T-helper 2 cell treated with Interferon-gamma antibody and Interleukin-4, amounts not matched to agents 5 μg/mL and 100 μg/mL, for 36 hours (primary cell): Measurements from ENCODE around the gene THADA.
"Not testable (repeated sequence)": the region's sequence is repeated elsewhere in the genome, so short reads cannot be mapped to it uniquely, and the experiment has no call there.

Experiments used
- DNase-seq: peaks from one replicate; pipeline ENCODE4 v3.0.0; 2021; ENCODE audit warnings: low spot score
- H3K27ac Mint-ChIP-seq: one replicate; pipeline ENCODE4 v1.8.0; 2021; ENCODE audit warnings: mild to moderate bottlenecking, mixed read lengths
- H3K27me3 Mint-ChIP-seq: one replicate; pipeline ENCODE4 v1.8.0; 2021; ENCODE audit warnings: low read depth, mixed read lengths
- H3K36me3 Mint-ChIP-seq: one replicate; pipeline ENCODE4 v1.8.0; 2021; ENCODE audit warnings: low read depth, mixed read lengths
- H3K4me1 Mint-ChIP-seq: one replicate; pipeline ENCODE4 v1.8.0; 2021; ENCODE audit warnings: low read depth, mixed read lengths
- H3K4me3 Mint-ChIP-seq: one replicate; pipeline ENCODE4 v1.8.0; 2022; ENCODE audit warnings: mild to moderate bottlenecking, moderate library complexity, mixed read lengths
- H3K9me3 Mint-ChIP-seq: one replicate; pipeline ENCODE4 v1.8.0; 2021; ENCODE audit warnings: mixed read lengths

The THADA gene

GRCh38 chr2:43576981-43577892 lies 18.6 kb downstream of the THADA start:
- Mint-ChIP-seq H3K9me3 (no peaks in the 10 kb centered on the region), H3K4me3 (no peak overlapping the region), H3K27ac (no peak overlapping the region), H3K36me3 (peaks cover 57% of the 10 kb centered on the region), H3K27me3 (no peaks in the 10 kb centered on the region), H3K4me1 (peaks cover 5% of the 10 kb centered on the region)
- DNase-seq: no peak

- Mint-ChIP-seq H3K27me3 (no peaks in the 10 kb centered on the region), H3K27ac (no peak overlapping the region), H3K4me3 (no peak overlapping the region), H3K36me3 (peaks cover 60% of the 10 kb centered on the region), H3K4me1 (peaks cover 32% of the 10 kb centered on the region), H3K9me3 (no peaks in the 10 kb centered on the region)
- no peak for DNase-seq
Measured at GRCh38 chr2:43572244-43572643, 23.6 kb downstream of the THADA start.

GRCh38 chr2:43569921-43570320 lies 25.9 kb downstream of the THADA start:
- peak overlapping the region; percentile 75 for H3K27ac Mint-ChIP-seq
- H3K36me3 Mint-ChIP-seq: peaks cover 55% of the 10 kb centered on the region
- H3K4me1 Mint-ChIP-seq: peaks cover 45% of the 10 kb centered on the region
- DNase-seq: peak; percentile 55
- H3K9me3 Mint-ChIP-seq: no peaks in the 10 kb centered on the region
- H3K4me3 Mint-ChIP-seq: peak overlapping the region; percentile 67
- no peaks in the 10 kb centered on the region for H3K27me3 Mint-ChIP-seq

GRCh38 chr2:43568228-43568627 lies 27.6 kb downstream of the THADA start:
- peaks cover 60% of the 10 kb centered on the region for H3K4me1 Mint-ChIP-seq
- DNase-seq: no peak
- H3K9me3 Mint-ChIP-seq: no peaks in the 10 kb centered on the region
- H3K27ac Mint-ChIP-seq: peak overlapping the region; percentile 50
- peaks cover 60% of the 10 kb centered on the region for H3K36me3 Mint-ChIP-seq
- peak overlapping the region; percentile 27 for H3K4me3 Mint-ChIP-seq
- no peaks in the 10 kb centered on the region for H3K27me3 Mint-ChIP-seq

GRCh38 chr2:43566461-43566729 lies 29.4 kb downstream of the THADA start:
- Mint-ChIP-seq H3K9me3 (no peaks in the 10 kb centered on the region), H3K27ac (peak overlapping the region; percentile 46)

GRCh38 chr2:43563679-43564078 lies 32.2 kb downstream of the THADA start:
- Mint-ChIP-seq H3K36me3 (peaks cover 52% of the 10 kb centered on the region), H3K9me3 (no peaks in the 10 kb centered on the region), H3K4me3 (no peak overlapping the region), H3K4me1 (peaks cover 68% of the 10 kb centered on the region), H3K27ac (no peak overlapping the region), H3K27me3 (no peaks in the 10 kb centered on the region)
- no peak for DNase-seq

More at GRCh38 chr2:43566461-43566729, 29.4 kb downstream of the THADA start:
- H3K27me3 Mint-ChIP-seq: no peaks in the 10 kb centered on the region
- H3K4me3 Mint-ChIP-seq: peak overlapping the region; percentile 28
- H3K36me3 Mint-ChIP-seq: peaks cover 58% of the 10 kb centered on the region
- peaks cover 69% of the 10 kb centered on the region for H3K4me1 Mint-ChIP-seq
- DNase-seq: no peak

GRCh38 chr2:43560231-43560547 lies 35.6 kb downstream of the THADA start:
- DNase-seq: no peak
- Mint-ChIP-seq H3K27me3 (no peaks in the 10 kb centered on the region), H3K4me3 (no peak overlapping the region), H3K9me3 (no peaks in the 10 kb centered on the region), H3K27ac (no peak overlapping the region), H3K4me1 (peaks cover 49% of the 10 kb centered on the region), H3K36me3 (peaks cover 58% of the 10 kb centered on the region)

GRCh38 chr2:43559391-43560230 lies 36.2 kb downstream of the THADA start:
- Mint-ChIP-seq H3K9me3 (no peaks in the 10 kb centered on the region), H3K27ac (peak overlapping the region; percentile 74), H3K4me1 (peaks cover 49% of the 10 kb centered on the region), H3K27me3 (no peaks in the 10 kb centered on the region), H3K4me3 (peak overlapping the region; percentile 69), H3K36me3 (peaks cover 56% of the 10 kb centered on the region)
- peak; percentile 43 for DNase-seq

GRCh38 chr2:43557196-43557595 lies 38.6 kb downstream of the THADA start:
- DNase-seq: no peak
- Mint-ChIP-seq H3K9me3 (no peaks in the 10 kb centered on the region), H3K27me3 (no peaks in the 10 kb centered on the region), H3K4me3 (no peak overlapping the region), H3K4me1 (peaks cover 26% of the 10 kb centered on the region), H3K36me3 (peaks cover 46% of the 10 kb centered on the region), H3K27ac (no peak overlapping the region)

- H3K4me3 Mint-ChIP-seq: no peak overlapping the region
- no peaks in the 10 kb centered on the region for H3K27me3 Mint-ChIP-seq
- peaks cover 47% of the 10 kb centered on the region for H3K36me3 Mint-ChIP-seq
- no peak overlapping the region for H3K27ac Mint-ChIP-seq
- H3K4me1 Mint-ChIP-seq: peaks cover 18% of the 10 kb centered on the region
- no peak for DNase-seq
- no peaks in the 10 kb centered on the region for H3K9me3 Mint-ChIP-seq
Measured at GRCh38 chr2:43556256-43556655, 39.6 kb downstream of the THADA start.

GRCh38 chr2:43553341-43553855 lies 42.4 kb downstream of the THADA start:
- no peaks in the 10 kb centered on the region for H3K9me3 Mint-ChIP-seq
- H3K36me3 Mint-ChIP-seq: peaks cover 61% of the 10 kb centered on the region
- H3K27me3 Mint-ChIP-seq: no peaks in the 10 kb centered on the region

GRCh38 chr2:43551990-43552389 lies 43.8 kb downstream of the THADA start:
- no peak overlapping the region for H3K27ac Mint-ChIP-seq

More at GRCh38 chr2:43553341-43553855, 42.4 kb downstream of the THADA start:
- Mint-ChIP-seq H3K4me3 (no peak overlapping the region), H3K27ac (no peak overlapping the region), H3K4me1 (no peaks in the 10 kb centered on the region)
- DNase-seq: no peak

GRCh38 chr2:43548381-43548780 lies 47.5 kb downstream of the THADA start:
- not testable (repeated sequence) for H3K9me3 Mint-ChIP-seq, H3K27me3 Mint-ChIP-seq, H3K27ac Mint-ChIP-seq, DNase-seq, H3K4me1 Mint-ChIP-seq, H3K4me3 Mint-ChIP-seq
- peaks cover 52% of the 10 kb centered on the region for H3K36me3 Mint-ChIP-seq

More at GRCh38 chr2:43551990-43552389, 43.8 kb downstream of the THADA start:
- H3K36me3 Mint-ChIP-seq: peaks cover 62% of the 10 kb centered on the region
- H3K9me3 Mint-ChIP-seq: no peaks in the 10 kb centered on the region
- H3K4me3 Mint-ChIP-seq: no peak overlapping the region
- H3K27me3 Mint-ChIP-seq: no peaks in the 10 kb centered on the region
- no peak for DNase-seq
- H3K4me1 Mint-ChIP-seq: no peaks in the 10 kb centered on the region

GRCh38 chr2:43542285-43542933 lies 53.4 kb downstream of the THADA start:
- H3K27ac Mint-ChIP-seq: no peak overlapping the region
- H3K27me3 Mint-ChIP-seq: no peaks in the 10 kb centered on the region
- H3K4me3 Mint-ChIP-seq: no peak overlapping the region
- H3K4me1 Mint-ChIP-seq: peaks cover 10% of the 10 kb centered on the region
- H3K36me3 Mint-ChIP-seq: peaks cover 13% of the 10 kb centered on the region
- no peak for DNase-seq
- H3K9me3 Mint-ChIP-seq: no peaks in the 10 kb centered on the region
